GM18498 (cell line): ENCODE measurements around the gene CCL28.

Experiments
- ATAC-seq: cut with Tn5 transposase; IDR thresholded peaks from one replicate; pipeline ENCODE4 v1.9.1; 2021; ENCODE audit warnings: mild to moderate bottlenecking, moderate library complexity; ENCODE audit not compliant: unreplicated experiment

The CCL28 gene

DNA sequence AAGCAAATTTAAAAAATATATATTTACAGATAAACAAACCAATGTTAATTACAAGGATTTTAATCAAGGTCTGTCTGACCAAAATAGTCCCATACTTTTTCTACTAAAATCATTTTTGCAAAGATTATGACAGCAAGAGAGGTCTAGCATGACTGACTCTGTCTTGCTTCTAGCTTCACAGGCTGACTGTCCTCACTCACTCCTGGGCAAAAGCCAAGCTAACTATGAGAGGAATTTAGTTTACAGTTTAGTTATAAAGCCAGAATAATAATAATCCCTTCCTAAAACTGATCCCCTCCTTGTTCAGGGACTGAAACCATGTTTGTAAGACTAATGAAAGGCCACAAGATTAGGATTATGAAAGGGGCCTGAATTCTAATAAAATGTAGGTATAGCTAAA is 53.5 kb downstream of the CCL28 start:
- no peak for ATAC-seq

DNA sequence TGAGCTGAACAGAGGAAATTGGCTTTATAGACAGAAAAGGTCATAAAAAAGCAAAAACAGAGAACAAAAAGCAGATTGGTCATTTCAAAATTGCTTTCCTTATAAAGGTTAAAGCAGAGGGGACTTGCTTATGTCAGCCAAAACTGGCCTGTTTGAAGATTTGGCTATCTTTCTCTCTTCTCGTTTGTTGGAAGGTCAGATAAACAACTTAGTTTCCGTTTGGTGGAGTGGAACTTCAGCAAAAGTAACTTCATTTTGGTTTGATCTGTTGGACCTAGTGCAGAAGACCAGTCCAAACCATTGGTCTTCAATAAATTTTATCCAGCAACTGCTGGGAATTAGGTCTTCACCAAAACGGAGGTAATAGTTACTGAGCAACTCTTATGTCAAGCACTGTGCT is 53.9 kb downstream of the CCL28 start:
- ATAC-seq: no peak

DNA sequence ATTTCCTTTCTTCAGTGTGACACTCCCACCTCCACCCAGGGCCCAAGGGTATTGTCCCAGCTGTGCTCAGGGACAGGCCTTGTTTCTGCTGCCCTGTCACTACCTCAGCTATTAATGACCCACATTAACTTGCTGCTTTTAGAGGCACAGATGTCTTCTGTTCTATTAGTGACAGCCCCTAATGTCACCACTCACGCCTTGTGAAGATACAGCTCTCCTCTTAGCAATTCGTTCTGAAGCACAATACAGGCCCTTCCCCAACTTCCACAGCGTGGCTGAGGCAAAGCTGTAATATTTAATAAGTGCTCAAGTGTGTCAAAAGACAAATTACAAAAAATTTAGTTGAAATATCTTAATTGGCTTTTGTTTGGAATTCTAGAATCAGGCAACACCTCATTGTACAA is 54.3 kb downstream of the CCL28 start:
- no peak for ATAC-seq

DNA sequence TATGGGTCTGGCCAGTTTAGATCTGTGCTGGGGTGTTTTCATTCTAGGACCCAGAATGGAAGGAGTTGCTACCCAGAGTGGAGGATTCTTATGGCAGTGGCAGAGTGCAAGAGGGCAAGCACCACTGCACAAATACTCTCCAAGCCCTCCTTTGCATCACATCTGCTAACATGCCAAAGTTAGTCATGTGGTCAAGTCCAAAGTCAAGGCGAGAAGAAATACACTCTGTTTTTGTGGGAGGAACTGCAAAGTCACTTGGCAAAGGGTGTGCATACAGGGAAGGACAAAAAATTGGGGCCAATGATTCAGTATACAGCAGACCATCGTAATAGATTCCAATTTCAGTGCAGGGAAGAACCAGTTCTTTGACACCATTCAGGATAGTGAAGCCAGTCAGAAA is 55.1 kb downstream of the CCL28 start:
- ATAC-seq: no peak

DNA sequence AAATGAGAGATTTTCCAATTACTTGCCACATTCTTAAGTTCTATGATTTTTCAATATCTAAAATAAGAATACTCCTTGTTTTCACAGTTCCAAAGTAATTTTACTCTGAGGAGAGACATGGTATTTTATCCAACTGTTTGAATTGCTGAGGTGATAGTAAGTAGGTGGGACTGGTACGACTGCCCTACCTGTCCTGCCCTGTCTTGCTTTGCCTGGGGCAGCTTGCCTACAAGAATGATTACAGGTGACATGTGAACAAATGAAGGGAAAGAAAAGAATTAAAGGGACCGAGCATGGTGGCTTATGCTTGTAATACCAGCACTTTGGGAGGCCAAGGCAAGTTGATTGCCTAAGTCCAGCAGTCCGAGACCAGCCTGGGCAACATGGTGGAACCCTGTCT is 57.4 kb downstream of the CCL28 start:
- ATAC-seq: no peak

DNA sequence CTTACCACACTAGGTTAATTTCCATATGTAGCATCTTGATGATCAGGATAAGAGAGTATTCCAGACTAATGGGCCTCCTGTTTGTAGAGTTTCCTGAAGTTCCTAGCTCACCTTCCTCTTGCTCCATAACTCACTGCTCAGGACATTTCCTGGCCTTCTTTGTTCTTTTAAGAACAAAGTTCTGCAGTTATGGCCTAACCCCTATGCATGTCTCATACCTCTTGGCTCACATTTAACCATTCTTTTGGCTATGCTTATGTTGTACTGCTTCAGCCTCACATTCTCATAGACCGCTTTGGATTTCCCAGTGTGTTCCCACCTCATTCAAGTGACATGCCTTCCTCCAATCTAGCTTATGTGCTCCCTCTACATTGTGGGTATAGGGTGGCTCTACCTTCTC is 58.5 kb downstream of the CCL28 start:
- ATAC-seq: no peak

DNA sequence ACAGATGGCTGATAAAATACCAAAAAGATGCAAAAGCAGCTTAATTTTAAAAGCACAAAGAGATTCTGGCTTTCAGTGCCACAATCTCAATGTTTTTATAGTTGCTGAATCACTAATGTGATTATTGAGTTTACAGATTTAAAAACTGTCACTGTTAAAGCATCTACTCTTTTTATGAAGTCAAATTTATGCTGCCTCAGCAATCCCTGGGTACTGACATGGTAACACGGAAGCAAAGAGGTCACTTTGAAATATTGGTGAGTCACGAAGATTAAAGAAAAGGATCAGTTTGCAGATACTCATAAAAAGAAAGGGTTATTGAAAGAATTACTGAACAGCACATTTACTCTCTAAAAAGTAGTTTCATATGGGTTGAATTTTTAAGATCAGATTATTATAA is 59.3 kb downstream of the CCL28 start:
- no peak for ATAC-seq

DNA sequence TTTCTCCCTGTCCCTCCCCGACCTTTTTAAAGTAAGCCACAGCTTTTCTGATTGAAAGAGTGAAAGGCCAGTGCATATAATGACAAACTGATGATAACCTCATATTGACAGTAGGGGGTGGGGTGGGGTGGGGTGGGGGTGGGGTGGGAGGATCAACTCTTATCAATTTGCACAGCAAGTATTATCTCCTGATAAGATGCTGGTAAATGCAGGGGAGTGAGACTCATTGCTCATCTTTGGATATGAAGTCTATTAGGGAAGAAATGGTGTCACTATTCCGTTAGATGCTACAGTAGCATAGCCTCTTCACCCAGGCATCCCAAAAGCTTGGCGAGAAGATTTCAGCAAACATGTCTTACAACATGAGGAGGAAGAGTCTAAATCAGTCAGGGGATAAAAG is 60.1 kb downstream of the CCL28 start:
- ATAC-seq: no peak

DNA sequence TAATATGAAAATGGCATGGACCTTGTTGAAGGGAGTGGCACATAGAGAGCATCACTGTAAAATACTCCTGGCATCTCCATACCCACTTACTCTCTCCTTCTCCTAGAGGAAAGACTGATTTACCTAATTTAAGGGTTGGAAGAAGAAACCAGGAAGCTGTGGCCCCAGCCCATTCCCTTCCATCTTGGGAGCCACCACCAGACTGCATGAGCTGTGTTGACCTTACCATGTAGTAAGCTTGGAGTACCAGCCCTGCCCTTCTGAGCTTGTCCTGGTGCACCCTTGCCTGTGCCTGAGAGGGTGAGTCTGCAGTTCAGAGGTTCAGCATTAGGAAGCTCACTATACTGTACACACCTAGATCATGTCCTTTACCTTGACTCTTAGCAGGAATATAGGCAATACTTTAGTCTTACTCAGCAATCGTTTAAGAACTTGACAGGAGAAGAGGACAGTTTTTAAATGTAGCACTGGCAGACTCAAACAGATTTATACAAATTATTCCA is 63.3 kb downstream of the CCL28 start:
- no peak for ATAC-seq

DNA sequence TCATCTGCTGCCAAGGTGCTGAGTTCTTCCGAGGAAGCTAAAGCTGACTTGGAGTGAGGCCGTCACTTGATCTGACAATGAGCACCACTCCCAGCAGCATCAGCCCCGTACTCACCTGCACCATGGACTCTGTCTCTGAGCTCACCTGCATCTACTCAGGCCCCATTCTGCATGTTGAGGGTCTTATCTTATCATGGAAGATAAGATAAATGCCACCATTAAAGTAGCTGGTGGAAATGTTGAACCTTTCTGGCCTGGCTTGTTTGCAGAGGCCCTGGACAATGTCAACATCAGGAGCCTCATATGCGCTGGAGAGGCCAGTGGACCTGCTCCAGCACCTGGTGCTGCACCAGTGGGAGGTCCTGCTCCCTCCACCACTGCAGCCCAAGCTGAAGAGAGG is 64.0 kb downstream of the CCL28 start:
- ATAC-seq: no peak

DNA sequence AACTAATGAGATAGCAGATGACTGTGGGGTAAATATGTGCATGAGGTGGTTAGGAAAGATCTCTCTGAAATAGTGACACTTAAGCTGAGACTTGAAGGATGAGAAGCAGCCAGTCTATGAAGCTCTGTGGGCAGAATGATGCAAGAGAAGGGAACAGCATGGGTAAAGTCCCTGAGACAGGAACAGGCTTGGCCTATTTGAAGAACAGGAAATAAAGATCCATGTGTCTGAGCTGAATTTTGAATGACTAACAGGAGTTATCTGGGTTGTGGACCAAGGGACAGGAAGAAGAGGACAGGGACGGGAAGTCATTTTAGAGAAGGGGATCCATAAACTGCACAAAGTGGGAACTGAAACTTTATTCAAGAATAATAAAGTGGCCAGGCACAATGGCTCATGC is 73.3 kb downstream of the CCL28 start:
- no peak for ATAC-seq

DNA sequence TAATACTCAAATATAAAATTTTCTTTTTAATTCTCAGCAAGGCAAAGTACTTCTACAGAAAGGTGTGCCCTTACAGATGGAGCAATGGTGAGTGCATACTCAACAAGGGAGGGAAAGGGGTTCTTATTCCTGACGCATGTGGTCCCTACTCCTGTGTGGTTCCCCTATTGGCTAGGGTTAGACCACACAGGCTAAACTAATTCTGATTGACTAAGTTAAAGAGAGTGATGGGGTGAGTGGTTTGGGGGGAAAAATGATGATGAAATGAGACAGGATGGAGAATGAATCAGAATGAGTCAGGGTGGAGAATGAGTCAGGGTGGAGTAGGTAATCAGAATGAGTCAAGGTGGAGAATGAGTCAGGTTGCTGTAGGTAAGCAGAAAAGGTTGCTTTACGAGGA is 76.0 kb downstream of the CCL28 start:
- ATAC-seq: no peak

DNA sequence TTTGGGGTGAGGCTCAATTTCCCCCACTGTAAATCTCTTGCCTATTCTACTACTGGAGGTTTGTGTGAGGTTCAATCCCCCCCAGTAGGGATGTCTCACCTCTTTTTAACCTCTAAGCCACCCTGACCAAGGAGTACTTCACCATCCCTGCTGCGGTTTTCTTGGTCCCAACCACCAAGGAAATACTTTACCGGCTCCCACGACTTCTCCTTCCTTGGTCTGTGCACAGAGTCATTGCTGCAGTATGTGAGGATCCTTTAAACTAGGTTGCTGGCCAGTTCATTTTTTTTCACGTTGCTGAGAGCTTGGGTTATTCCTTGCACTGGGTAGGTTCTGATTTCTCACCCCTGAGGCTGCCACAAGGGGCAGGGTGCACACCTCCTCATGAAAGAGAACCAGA is 76.5 kb downstream of the CCL28 start:
- ATAC-seq: no peak

DNA sequence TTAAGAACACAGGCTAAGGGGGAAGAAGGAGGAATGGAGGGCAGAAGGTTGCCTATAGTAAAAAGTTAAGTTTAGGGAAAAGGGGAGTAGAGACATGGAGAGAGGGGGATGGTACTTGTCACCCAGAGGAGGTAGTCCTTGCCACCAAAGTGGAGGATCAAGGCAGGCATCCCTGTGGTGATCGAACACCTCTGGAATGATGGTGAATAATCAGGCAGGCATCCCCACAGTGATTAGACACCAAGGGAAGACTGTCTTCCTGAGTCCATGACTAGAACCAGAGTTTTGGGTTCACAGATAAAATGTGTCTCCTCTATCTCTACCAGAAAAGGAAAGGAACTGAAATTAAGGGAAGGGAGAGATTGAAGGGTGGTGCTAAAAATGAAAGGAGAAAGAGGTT is 79.8 kb downstream of the CCL28 start:
- no peak for ATAC-seq
